ENCODE data around the gene TXLNA. TPM values are rescaled to one million over a fixed set of nuclear protein-coding genes. Genes with fewer than 3 reads are reported as not detected.

The TXLNA gene
- total RNA-seq, 1 experiment from 2014 or later, result 49.8 TPM

- POLR2A ChIA-PET, result no interaction called here
- DNase-seq (ENCODE audit: low spot score) (no peak), ATAC-seq (no peak)
- peaks cover 5% of the 10 kb centered on the region for H3K4me1 Mint-ChIP-seq
- TF ChIP-seq NFE2L1 (CRISPR knock-in tag; IDR thresholded peaks at IDR 0.05) (no peak), ERG (CRISPR knock-in tag; IDR thresholded peaks at IDR 0.05) (no peak), E2F1 (CRISPR knock-in tag; IDR thresholded peaks at IDR 0.05) (no peak), PRDM15 (CRISPR knock-in tag; IDR thresholded peaks at IDR 0.05) (no peak), ETV6 (CRISPR knock-in tag; IDR thresholded peaks at IDR 0.05) (no peak), NR2C2 (CRISPR knock-in tag; IDR thresholded peaks at IDR 0.05) (no peak), JUN (CRISPR knock-in tag; IDR thresholded peaks at IDR 0.05) (no peak), NFATC4 (CRISPR knock-in tag; IDR thresholded peaks at IDR 0.05) (no peak), NFYB (CRISPR knock-in tag; conservative IDR thresholded peaks at IDR 0.05; ENCODE audit: low read depth) (no peak), USF2 (CRISPR knock-in tag; IDR thresholded peaks at IDR 0.05) (no peak), SMAD4 (CRISPR knock-in tag; IDR thresholded peaks at IDR 0.05) (no peak), JAZF1 (CRISPR knock-in tag; IDR thresholded peaks at IDR 0.05) (no peak), USF1 (CRISPR knock-in tag; IDR thresholded peaks at IDR 0.05) (no peak), CBFB (CRISPR knock-in tag; IDR thresholded peaks at IDR 0.05; ENCODE audit: low read depth) (no peak), ZNF219 (CRISPR knock-in tag; IDR thresholded peaks at IDR 0.05; ENCODE audit: borderline replicate concordance) (no peak), NR1H2 (CRISPR knock-in tag; IDR thresholded peaks at IDR 0.05) (no peak)
- H3K36me3 Mint-ChIP-seq, result peaks cover 62% of the 10 kb centered on the region
- no peak overlapping the region for H3K27ac Mint-ChIP-seq
- no peaks in the 10 kb centered on the region for H3K9me3 Mint-ChIP-seq
- H3K4me3 Mint-ChIP-seq, result no peak overlapping the region
- CTCF ChIA-PET, result no interaction called here
- H3K27me3 Mint-ChIP-seq (ENCODE audit: low read depth), result no peaks in the 10 kb centered on the region
Measured at GRCh38 chr1:32228771-32229170, 49.3 kb downstream of the TXLNA start.

GRCh38 chr1:32231843-32232432, 52.5 kb downstream of the TXLNA start:
- ATAC-seq, result no peak
- ChIA-PET CTCF (interaction anchor here (1.3 to 3.1 kb wide), 2 partner anchors 16 kb away, joined by 4 to 10 read pairs; no protein-coding TSS in a partner anchor), POLR2A (no interaction called here)
- Mint-ChIP-seq H3K27me3 (ENCODE audit: low read depth) (no peaks in the 10 kb centered on the region), H3K4me3 (no peak overlapping the region), H3K36me3 (peaks cover 48% of the 10 kb centered on the region), H3K27ac (peak overlapping the region; percentile 45; the same call in 1 of the 2 replicates), H3K9me3 (no peaks in the 10 kb centered on the region), H3K4me1 (peaks cover 5% of the 10 kb centered on the region)
- no peak for DNase-seq (ENCODE audit: low spot score)
- TF ChIP-seq PREB (CRISPR knock-in tag; IDR thresholded peaks at IDR 0.05; ENCODE audit: borderline replicate concordance) (no peak), FOXJ3 (CRISPR knock-in tag; IDR thresholded peaks at IDR 0.05; ENCODE audit: borderline replicate concordance) (no peak), GABPB1 (CRISPR knock-in tag; IDR thresholded peaks at IDR 0.05) (no peak), IRF1 (CRISPR knock-in tag; IDR thresholded peaks at IDR 0.05) (no peak), ZNF512 (CRISPR knock-in tag; IDR thresholded peaks at IDR 0.05; ENCODE audit: borderline replicate concordance) (no peak), RELA (CRISPR knock-in tag; IDR thresholded peaks at IDR 0.05; ENCODE audit: borderline replicate concordance) (no peak), ELF4 (CRISPR knock-in tag; IDR thresholded peaks at IDR 0.05; ENCODE audit: low read depth) (no peak), KAT7 (CRISPR knock-in tag; IDR thresholded peaks at IDR 0.05; ENCODE audit: borderline replicate concordance) (no peak)
